Measurements from ENCODE around the gene RAVER1. TPM values are rescaled to one million over a fixed set of nuclear protein-coding genes. Genes with fewer than 3 reads are reported as not detected.

Gene RAVER1
- total and polyA plus RNA-seq, 2 of the 8 experiments (the other 6 are each of a cell fraction or from before 2014, with no cell fraction given): 5.7 to 70.5 TPM

DNA sequence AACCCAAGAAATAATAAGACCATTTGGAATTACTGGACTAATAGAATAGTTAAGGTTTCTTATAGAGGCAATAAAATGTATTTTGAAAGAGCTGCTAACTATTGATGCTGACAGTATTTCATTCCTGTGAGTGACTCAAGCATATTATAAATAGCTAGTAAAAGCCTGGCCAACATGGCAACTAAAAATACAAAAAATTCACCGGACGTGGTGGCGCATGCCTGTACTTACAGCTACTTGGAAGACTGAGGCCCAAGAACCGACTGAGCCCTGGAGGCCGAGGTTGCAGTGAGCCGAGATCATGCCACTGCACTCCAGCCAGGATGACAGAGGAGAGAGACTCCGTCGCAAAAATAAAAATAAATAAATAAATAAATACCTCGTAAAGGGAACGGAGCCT, 11.5 kb upstream of the RAVER1 start (continued):
- TF ChIP-seq, protein P1, sequence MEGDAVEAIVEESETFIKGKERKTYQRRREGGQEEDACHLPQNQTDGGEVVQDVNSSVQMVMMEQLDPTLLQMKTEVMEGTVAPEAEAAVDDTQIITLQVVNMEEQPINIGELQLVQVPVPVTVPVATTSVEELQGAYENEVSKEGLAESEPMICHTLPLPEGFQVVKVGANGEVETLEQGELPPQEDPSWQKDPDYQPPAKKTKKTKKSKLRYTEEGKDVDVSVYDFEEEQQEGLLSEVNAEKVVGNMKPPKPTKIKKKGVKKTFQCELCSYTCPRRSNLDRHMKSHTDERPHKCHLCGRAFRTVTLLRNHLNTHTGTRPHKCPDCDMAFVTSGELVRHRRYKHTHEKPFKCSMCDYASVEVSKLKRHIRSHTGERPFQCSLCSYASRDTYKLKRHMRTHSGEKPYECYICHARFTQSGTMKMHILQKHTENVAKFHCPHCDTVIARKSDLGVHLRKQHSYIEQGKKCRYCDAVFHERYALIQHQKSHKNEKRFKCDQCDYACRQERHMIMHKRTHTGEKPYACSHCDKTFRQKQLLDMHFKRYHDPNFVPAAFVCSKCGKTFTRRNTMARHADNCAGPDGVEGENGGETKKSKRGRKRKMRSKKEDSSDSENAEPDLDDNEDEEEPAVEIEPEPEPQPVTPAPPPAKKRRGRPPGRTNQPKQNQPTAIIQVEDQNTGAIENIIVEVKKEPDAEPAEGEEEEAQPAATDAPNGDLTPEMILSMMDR (IDR thresholded peaks at IDR 0.05; ENCODE audit: control extremely low read depth in 1 of 3, insufficient read depth in 1 of 3, low read depth in 1 of 3, low read length in 3 of 3): no peak
- no peak for TF ChIP-seq MAFK (IDR thresholded peaks at IDR 0.05; ENCODE audit: low read depth, low read length)

Measured in H1 (cell line).